NCI-H69 (cell line): ENCODE measurements around the gene PAK4.
"Not testable (repeated sequence)": the region's sequence is repeated elsewhere in the genome, so short reads cannot be mapped to it uniquely, and the experiment has no call there.

Source experiments
- DNase-seq: peaks from one replicate; lab custom pipeline; 2025; lab: John Stamatoyannopoulos, UW

Gene PAK4

GRCh38 chr19:39207293-39207836, 81.8 kb downstream of the PAK4 start:
- no peak for DNase-seq

- no peak for DNase-seq
Measured at GRCh38 chr19:39208175-39208795, 82.7 kb downstream of the PAK4 start.

GRCh38 chr19:39209196-39209595, 83.6 kb downstream of the PAK4 start:
- DNase-seq: no peak

- DNase-seq: no peak
Measured at GRCh38 chr19:39211731-39212374, 86.3 kb downstream of the PAK4 start.

- peak; percentile 62 for DNase-seq
Measured at GRCh38 chr19:39212375-39212742, 86.8 kb downstream of the PAK4 start.

- not testable (repeated sequence) for DNase-seq
Measured at GRCh38 chr19:39215323-39215722, 89.7 kb downstream of the PAK4 start.

- no peak for DNase-seq
Measured at GRCh38 chr19:39217094-39217493, 91.5 kb downstream of the PAK4 start.

GRCh38 chr19:39218230-39219007, 92.8 kb downstream of the PAK4 start:
- peak; percentile 20 for DNase-seq

GRCh38 chr19:39219108-39219507, 93.5 kb downstream of the PAK4 start:
- DNase-seq: not testable (repeated sequence)

- no peak for DNase-seq
Measured at GRCh38 chr19:39223703-39224279, 98.2 kb downstream of the PAK4 start.

- no peak for DNase-seq
Measured at GRCh38 chr19:39224910-39225309, 99.3 kb downstream of the PAK4 start.
